ENCODE data around the gene ZFP36L2. TPM values are rescaled to one million over a fixed set of nuclear protein-coding genes. Genes with fewer than 3 reads are reported as not detected.

Gene ZFP36L2
- total and polyA plus RNA-seq, 10 of the 15 experiments (the other 5 are each of a cell fraction or from before 2014, with no cell fraction given): 4.3 to 64.9 (median 19.5) TPM

GRCh38 chr2:43238813-43239212, 12.4 kb upstream of the ZFP36L2 start (continued):
- TF ChIP-seq, protein P1, sequence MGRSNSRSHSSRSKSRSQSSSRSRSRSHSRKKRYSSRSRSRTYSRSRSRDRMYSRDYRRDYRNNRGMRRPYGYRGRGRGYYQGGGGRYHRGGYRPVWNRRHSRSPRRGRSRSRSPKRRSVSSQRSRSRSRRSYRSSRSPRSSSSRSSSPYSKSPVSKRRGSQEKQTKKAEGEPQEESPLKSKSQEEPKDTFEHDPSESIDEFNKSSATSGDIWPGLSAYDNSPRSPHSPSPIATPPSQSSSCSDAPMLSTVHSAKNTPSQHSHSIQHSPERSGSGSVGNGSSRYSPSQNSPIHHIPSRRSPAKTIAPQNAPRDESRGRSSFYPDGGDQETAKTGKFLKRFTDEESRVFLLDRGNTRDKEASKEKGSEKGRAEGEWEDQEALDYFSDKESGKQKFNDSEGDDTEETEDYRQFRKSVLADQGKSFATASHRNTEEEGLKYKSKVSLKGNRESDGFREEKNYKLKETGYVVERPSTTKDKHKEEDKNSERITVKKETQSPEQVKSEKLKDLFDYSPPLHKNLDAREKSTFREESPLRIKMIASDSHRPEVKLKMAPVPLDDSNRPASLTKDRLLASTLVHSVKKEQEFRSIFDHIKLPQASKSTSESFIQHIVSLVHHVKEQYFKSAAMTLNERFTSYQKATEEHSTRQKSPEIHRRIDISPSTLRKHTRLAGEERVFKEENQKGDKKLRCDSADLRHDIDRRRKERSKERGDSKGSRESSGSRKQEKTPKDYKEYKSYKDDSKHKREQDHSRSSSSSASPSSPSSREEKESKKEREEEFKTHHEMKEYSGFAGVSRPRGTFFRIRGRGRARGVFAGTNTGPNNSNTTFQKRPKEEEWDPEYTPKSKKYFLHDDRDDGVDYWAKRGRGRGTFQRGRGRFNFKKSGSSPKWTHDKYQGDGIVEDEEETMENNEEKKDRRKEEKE (IDR thresholded peaks at IDR 0.05): no peak
- no peak for TF ChIP-seq ZSCAN29 (IDR thresholded peaks at IDR 0.05)
- no peak for TF ChIP-seq ATF3 (IDR thresholded peaks at IDR 0.05; ENCODE audit: borderline replicate concordance, extremely low read depth, low read depth, low read length)
- TF ChIP-seq CEBPB (IDR thresholded peaks at IDR 0.05; ENCODE audit: borderline replicate concordance in 1 of 2, low read depth in 2 of 2, low read length in 2 of 2): no peak
- no peak for TF ChIP-seq ZBTB11 (CRISPR knock-in tag; IDR thresholded peaks at IDR 0.05)
- TF ChIP-seq NFYA (IDR thresholded peaks at IDR 0.05; ENCODE audit: borderline replicate concordance, low read depth, low read length): no peak
- no peak for TF ChIP-seq USF2 (IDR thresholded peaks at IDR 0.05; ENCODE audit: borderline replicate concordance, low read depth, low read length)
- no peak for TF ChIP-seq JUND (IDR thresholded peaks at IDR 0.05; ENCODE audit: low read depth, low read length)
- no peak for TF ChIP-seq POLR2AphosphoS5 (IDR thresholded peaks at IDR 0.05; ENCODE audit: low read length)
- TF ChIP-seq GATAD2B (conservative IDR thresholded peaks at IDR 0.05; ENCODE audit: low read depth): no peak
- TF ChIP-seq RELA (IDR thresholded peaks at IDR 0.05; ENCODE audit: borderline replicate concordance, partially characterized antibody): no peak
- no peak for TF ChIP-seq EED (IDR thresholded peaks at IDR 0.05; ENCODE audit: low read depth)
